ENCODE measurements around the gene KIAA0513.

The KIAA0513 gene

DNA sequence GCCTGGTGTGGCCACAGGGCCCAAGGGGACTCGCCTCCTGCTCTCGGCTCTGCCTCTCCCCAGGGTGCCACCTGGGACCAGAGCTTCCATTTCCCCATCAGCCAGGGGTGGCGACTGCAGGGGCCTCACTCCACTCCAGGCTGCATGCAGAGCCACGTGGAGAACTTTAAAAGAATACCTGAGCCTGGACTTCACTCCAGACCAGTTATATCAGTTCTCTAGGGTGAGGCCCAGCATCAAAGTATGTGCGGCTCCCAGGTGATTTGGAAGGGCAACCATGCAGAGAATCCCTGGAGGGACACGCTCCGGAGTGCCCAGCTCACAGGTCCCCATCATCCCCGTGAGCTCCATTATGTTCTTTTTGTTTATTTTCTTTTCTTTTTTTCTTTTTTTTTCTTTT is 39.8 kb downstream of the KIAA0513 start:
- H3K4me3 ChIP-seq (ENCODE audit: low read depth, low read length), result no peak overlapping the region

DNA sequence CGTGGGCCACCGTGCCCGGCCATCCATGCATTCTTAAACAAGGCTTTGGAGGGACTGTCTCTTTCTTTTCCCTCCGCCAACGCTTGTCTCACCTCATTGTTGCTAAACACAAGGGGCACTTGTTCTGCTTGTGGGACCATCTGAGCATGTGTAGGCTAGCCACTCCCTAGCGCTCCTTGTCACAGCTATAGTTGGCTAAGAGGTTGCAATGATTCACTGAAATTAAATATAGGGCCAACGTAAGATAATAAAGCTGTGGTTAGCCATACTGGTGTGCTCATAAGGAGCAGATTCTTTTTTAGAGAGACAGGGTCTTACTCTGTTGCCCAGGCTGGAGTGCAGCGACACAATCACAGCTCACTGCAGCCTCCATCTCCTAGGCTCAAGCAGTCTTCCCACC is 41.2 kb downstream of the KIAA0513 start:
- H3K4me3 ChIP-seq (ENCODE audit: low read depth, low read length), result no peak overlapping the region

DNA sequence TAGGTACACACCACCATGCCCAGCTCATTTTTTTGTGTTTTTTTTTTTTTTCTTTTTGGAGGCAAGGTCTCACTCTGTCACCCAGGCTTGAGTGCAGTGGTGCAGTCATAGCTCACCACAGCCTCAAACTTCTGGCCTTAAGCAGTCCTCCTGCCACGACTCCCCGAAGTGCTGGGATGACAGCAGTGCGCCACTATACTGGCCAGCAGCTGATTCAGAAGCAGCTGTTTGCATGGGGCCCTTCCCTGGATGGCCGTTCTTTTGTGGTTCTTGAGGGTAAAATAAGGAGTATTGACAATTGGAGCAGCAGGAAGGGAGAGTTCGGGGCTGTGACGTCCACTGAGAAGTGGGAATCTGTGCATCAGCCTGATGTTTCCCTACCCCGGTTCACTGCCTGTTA is 41.6 kb downstream of the KIAA0513 start:
- H3K4me3 ChIP-seq (ENCODE audit: low read depth, low read length), result no peak overlapping the region

DNA sequence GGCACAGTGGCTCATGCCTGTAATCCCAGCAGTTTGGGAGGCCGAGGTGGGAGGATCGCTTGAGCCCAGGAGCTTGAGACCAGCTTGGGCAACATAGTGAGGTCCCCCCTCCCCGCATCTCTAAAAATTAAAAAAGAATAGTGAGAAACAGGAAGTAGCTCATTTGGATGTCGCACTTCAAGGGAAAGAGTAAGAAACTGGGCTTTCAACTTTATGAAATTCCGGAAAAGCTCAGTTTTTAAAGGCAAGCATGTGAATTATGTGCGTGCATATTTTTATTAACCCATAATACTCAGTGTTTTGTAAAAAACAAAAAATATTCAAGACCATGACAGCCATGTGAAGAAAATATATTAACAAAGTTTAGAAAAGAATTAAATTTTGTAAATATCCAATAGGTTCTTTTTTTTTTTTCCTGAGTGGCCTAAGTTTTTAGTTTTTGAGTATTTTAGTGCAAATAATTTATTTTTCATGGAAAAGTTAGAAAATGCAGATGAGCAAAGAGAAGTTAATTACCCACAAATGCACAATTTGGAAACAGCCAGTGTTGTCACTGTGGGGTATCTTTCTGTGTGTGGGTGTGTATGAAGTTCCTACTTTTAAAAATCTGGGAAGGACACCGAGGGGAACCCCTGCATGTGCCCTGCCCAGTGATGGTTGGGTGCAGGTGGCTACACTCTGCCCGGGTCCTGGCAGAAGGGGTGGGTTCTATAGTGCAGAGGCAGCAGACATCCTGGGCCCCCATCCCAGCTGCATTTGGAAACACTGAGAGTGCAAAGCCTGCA is 44.7 kb downstream of the KIAA0513 start:
- H3K4me3 ChIP-seq (ENCODE audit: low read depth, low read length), result no peak overlapping the region

DNA sequence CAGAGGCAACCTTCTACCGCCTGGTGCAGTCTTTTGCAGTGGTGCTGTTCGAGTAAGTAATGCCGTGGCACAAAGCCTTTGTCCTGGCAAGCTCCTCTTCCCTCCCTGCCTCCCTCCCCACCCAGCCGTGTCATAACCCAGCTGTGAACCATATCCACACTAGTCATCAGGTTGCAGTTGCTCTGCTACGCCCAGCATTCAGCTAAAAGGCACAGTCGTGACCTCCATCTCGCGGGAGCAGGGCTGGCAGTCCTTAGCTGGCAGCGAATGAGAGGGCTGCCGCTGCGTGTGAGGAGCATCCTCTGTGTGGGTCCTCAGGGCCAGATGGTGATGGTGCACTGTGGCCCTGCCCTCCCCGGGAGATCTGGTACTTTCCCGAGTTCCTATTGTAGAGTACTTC is 45.4 kb downstream of the KIAA0513 start:
- H3K4me3 ChIP-seq (ENCODE audit: low read depth, low read length), result no peak overlapping the region

DNA sequence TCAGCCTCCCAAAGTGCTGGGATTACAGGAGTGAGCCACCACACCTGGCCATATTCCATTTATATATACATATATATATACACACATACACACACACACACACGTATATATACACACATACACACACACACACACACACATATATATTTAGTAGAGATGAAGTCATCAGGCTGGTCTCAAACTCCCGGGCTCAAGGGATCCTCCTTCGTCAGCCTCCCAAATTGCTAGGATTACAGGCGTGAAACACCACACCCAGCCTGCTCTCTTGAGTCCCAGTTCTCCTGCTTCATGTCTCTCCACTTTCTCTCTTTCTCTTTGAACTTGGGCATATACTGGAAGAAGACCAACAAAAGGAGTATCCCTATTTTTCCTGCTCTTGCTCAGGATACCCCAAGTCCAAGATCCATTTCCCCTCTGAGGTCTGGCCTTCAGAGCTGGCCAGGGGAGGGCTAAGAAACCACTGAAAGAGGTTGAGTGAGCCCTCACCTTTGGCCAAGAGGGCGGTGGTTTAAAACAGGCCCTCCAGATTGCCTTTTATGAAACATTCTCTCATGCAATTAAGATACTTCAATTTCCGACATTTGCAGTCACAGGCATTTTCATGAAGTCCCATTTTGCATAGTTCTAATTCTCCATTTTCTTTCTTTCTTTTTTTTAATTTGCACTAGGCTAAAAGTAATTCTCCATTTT is 46.8 kb downstream of the KIAA0513 start:
- H3K4me3 ChIP-seq (ENCODE audit: low read depth, low read length), result no peak overlapping the region

DNA sequence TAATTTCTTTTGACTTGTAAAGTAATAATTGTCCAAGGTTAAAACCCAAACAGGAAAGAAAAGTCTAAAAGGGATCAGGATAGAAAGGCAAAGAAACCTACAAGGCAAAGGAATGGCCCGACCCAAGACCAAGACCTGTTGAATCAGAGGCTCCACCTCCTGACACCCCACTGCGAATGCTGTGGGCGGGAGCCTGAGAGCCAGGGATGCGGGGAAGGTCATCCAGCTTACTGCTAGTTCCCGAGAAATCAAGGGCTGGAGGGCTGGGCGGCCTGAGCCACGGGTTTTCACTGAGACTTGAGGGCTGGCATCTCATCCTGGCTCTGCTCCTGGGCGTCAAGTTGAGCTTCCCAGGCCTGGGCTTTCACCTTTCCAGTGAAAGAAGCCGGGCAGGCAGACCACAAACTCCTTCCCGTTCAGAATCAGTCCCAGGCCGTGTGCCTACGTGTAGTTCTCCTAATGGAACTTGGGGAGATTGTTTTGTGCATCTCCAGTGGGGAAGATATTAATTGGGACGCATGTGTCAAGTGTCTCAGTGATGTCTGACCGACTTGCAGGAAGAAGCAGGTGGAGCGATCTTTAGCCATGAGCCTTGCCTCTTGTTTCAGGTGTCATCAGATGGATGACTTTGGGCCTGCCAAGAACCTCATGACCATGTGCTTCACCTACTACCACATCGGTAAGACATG is 47.8 kb downstream of the KIAA0513 start:
- H3K4me3 ChIP-seq (ENCODE audit: low read depth, low read length), result no peak overlapping the region

DNA sequence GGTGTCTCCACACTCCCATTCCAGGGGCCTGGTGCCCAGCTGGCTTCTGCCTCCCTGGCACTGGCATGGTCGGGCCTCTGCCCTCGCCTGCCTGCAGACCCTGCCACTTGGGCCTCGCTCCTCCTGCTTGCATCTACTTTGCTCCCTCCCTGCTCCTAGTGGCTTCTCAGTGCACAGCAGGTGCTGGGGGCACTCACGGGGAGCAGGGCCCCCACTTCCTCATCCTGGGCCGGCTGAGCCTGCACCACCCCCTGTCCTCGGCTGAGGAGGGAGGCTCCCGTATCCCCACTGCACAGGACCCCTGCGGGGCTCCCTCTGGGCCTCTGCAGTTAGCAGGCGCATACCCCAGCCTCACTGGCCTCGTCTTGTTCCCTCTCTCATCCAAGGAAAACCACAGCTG is 49.4 kb downstream of the KIAA0513 start:
- H3K4me3 ChIP-seq (ENCODE audit: low read depth, low read length), result no peak overlapping the region

DNA sequence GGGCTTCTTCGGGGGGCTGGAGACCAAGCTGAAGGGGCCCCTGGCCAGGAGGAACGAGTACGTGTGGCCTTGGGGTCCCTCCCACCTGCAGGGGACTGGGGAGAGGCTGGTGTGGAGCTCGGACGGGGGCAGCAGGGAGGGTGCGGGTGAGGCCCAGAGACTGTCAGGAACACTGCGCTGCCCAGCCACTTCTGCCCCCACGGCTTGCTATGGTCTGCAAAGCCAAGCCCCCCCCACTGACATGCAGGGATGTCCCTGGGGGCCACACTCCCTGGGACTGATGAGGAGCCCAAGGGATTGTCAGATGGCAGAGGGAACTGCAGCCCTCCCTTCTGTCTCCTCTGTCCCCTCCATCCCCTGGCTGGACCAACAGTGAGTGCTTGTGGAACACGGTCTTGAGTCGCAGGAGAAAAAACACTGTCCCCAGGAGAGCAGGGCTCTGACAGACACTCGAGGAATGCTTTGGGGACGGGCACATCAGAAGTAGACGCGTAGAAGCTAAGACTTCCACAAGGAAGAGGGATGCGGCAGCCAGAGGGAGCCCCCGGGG is 50.1 kb downstream of the KIAA0513 start:
- no peak overlapping the region for H3K4me3 ChIP-seq (ENCODE audit: low read depth, low read length)

DNA sequence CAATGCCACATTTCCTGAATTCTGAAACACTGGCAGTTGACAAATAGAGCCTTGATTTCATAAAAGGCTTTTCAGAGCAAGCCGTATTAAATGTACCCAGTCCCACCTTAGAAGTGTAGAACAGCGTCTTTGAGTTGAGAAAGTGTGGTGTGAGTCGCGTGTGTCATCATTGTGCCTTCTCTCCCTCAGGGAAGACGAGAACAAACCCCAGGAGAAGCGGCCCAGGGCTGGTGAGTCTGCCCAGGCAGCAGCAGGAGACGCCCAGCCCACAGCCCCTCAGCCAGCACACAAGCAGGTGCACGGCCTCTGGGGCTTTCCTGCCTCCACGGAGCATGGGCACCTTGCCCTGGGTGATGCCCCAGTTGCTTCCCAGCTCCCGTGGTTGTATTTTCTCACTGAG is 50.6 kb downstream of the KIAA0513 start:
- no peak overlapping the region for H3K4me3 ChIP-seq (ENCODE audit: low read depth, low read length)

DNA sequence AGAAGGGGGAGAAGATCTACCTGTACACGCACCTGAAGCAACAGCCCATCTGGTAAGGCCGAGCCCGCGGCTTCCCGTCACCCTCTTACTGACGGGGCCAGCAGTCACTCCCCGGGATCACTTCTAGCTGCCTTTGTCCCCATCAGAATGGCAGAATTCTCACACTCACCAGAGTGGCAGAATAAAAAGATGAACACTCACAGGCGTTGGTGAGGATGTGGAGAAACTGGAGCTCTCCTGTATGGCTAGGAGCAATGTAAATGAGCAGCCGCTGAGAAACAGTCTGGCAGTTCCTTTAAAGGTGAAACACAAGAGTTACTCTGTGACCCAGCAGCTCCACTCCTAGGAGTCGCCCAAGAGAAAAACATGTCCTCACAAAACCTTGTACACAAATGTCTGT is 51.4 kb downstream of the KIAA0513 start:
- no peak overlapping the region for H3K4me3 ChIP-seq (ENCODE audit: low read depth, low read length)

DNA sequence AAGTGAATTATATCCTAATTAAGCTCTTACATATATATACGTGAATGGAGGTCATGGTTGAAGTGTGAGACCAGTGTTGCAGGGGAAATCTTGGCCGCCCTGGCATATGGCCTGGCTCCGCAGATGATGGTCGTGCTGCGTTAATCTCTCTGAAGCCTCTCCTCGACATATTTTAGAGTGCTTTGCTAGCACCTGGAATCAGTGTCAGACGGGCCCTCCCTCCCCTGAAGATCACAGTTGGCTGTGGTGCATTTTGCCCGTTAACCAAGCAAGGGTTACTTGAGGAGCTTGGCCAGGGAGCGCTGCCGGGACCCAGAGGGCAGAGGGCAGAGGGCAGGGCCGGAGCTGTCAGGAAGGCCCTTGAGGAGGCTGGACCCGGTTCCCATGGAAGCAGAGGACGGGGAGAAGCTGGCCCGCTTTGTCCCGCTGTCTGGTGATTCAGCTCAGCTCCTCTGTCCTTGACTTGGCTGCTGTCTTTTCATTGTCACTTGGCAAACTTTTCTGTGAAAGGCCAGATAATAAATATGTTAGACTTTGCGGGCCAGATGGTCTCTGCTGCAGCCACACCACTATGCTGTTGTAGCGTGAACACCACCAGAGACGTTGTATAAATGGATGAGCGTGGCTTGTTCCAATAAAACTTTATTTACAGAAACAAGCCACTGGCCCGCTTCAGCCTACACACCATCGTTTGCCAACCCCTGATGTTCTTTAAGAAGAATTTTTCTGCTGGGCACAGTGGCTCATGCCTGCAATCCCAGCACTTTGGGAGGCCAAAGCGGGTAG is 52.4 kb downstream of the KIAA0513 start:
- H3K4me3 ChIP-seq (ENCODE audit: low read depth, low read length), result no peak overlapping the region

DNA sequence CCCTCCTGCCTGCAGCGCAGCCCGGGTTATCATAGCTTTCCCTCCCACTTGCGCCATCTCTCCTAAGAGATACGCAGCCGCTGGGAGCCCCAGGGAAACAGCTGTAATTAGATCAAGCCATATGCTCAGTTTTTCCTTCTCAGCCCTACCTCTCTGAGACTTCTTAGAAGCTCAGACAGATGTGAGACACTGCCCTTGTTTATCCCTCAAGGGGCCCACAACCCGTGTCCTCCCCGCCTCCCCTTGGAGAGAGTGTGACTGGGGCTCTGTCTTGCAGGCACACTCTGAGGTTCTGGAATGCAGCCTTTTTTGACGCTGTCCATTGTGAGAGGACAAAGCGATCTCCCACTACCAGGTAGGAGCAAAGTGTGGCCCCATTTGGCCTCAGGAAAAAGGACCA is 53.4 kb downstream of the KIAA0513 start:
- no peak overlapping the region for H3K4me3 ChIP-seq (ENCODE audit: low read depth, low read length)

DNA sequence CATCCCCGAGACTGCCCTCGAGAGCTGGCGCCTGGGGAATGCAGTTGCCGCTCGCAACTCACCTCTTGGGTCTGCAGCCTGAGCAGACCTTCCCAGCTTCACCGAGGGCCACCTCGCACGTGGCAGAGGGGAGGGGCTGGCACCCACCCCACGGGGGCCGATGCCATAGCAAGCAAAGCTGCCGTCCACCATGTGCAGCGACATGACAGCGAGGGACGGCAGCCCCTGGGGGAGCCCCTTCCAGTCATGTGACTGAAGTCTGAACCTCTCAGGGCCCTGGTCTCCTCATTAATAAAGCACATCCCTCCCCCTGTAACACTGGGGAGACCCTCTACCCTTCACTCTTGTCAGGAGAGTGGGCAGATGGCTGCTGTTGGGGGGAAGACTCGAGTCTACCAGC is 54.2 kb downstream of the KIAA0513 start:
- no peak overlapping the region for H3K4me3 ChIP-seq (ENCODE audit: low read depth, low read length)

DNA sequence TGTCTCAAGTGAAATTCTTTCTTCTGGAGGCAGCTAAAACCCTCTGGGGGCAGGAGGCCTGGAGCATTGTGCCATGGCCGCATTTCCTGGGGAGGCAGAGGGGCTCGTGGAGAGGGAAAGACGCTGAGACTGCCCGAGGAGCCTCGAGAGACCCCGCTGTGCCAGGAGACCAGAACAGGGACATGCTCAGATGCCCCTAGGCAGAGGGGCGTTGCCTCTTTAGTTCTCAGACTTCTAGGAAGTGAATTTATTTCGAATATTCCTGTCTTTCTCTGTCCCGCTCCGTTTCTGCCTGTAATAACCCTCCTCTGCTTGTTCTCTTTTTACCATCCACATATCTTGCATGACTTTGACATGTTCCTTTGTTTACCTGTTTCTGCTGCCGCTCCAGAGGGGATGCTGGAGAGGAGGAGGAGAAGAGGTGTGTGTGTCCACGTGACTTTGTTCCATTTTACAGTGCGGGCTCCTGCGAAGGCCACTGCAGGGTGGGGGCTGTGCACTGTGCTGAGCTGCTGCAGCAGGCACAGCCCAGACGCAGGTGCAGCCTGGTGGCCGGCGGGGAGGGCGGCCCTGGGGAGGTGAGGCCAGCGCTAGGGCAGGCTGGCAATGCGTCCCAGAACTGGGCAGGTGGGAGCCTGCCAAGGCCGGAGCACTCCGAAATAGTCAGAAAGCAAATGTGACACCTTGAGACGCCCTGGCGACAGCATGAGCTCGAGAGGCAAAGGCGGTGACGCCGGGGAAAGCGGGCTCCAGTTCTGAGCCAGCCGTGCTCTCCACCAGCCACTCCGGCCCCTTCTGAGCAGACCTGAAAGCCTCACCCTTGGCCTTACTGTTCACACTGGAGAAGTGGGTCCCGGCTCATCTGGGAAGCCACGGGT is 54.8 kb downstream of the KIAA0513 start:
- H3K4me3 ChIP-seq (ENCODE audit: low read depth, low read length), result no peak overlapping the region

DNA sequence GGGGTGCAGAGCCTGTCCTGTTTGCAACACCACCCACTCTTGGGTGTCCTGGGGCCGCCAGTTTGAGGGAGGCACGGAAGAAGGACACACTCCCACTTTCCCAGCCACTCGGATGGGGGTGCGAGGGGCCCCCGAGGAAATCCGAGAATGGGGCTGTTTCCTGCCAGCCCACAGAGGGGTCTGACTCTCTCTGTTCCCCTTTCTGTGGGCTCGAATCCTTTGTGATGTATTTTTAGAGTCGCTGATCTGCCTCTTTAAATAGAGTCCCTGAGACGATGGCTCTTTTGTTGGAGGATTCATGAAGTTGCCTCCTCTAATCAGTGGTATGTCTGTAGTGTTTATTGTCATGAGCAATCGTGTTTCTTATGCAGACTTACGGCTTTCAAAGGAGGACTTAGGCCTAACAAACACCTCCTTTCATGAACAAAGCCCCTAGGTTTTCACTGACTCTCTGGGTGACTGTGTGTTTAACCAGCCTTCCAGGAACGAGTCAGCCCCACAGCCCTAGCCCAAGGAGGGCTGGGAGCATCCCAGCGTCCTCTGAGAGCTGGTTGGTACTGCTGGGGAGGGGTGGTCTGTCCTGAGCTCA is 55.5 kb downstream of the KIAA0513 start:
- no peak overlapping the region for H3K4me3 ChIP-seq (ENCODE audit: low read depth, low read length)

DNA sequence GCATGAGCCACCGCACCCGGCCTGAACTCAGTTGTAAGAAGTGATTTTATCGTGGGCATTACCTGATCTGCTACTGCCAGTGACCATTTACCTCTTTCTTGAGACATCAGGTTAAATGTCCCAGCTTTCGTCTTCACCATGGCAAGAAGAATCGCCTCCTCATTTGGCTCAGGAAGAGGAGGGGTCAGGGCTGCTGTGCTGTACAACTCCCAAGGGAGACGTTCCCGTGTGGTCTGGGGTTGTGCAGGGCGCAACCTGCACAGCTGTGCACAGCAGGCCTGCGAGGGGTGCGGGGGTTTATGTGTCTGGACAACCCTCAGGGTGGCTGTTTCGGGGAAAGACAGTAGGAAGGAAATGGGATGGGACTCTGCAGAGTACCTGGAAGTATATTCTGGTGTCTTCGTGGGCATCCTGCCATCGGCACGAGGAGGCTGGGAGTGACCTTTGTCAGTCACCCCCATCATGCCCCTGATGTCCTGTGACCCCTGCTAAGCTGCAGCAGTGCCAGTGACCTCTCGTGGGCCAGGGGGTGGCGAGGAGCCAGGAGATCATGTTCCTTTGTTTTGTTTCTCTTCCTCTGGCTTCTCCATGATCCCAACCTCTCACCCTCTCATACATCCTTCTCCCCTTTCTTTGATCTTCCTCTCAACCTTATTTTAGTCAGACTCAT is 57.4 kb downstream of the KIAA0513 start:
- H3K4me3 ChIP-seq (ENCODE audit: low read depth, low read length), result no peak overlapping the region

DNA sequence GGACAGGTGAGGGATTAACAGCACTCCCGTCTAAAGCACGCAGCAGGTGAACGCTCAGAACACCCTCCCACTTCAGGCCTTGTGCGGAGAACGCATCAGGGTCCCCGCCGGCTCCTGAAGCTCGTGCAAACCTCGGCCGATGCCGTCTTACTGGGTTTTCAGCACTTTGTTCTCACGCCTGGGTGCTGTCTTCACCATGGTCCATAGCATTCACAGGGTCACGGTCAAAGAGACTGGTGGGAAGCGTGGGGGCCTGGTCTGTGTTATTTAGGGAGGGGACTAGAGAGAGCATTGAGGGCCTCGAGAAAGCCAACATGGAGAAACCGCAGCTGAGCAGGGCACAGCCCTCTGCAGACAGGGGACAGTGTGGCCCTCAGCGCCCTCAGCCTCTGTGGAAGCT is 58.1 kb downstream of the KIAA0513 start:
- no peak overlapping the region for H3K4me3 ChIP-seq (ENCODE audit: low read depth, low read length)

All from iPS-11a (cell line).